HG02973 (cell line): Measurements from ENCODE around the gene GALNS.
"Not testable (repeated sequence)": the region's sequence is repeated elsewhere in the genome, so short reads cannot be mapped to it uniquely, and the experiment has no call there.

Source experiments
- ATAC-seq: cut with Tn5 transposase; IDR thresholded peaks from one replicate; pipeline ENCODE4 v1.9.1; 2021; ENCODE audit warnings: moderate library complexity; ENCODE audit not compliant: unreplicated experiment

Gene GALNS

DNA sequence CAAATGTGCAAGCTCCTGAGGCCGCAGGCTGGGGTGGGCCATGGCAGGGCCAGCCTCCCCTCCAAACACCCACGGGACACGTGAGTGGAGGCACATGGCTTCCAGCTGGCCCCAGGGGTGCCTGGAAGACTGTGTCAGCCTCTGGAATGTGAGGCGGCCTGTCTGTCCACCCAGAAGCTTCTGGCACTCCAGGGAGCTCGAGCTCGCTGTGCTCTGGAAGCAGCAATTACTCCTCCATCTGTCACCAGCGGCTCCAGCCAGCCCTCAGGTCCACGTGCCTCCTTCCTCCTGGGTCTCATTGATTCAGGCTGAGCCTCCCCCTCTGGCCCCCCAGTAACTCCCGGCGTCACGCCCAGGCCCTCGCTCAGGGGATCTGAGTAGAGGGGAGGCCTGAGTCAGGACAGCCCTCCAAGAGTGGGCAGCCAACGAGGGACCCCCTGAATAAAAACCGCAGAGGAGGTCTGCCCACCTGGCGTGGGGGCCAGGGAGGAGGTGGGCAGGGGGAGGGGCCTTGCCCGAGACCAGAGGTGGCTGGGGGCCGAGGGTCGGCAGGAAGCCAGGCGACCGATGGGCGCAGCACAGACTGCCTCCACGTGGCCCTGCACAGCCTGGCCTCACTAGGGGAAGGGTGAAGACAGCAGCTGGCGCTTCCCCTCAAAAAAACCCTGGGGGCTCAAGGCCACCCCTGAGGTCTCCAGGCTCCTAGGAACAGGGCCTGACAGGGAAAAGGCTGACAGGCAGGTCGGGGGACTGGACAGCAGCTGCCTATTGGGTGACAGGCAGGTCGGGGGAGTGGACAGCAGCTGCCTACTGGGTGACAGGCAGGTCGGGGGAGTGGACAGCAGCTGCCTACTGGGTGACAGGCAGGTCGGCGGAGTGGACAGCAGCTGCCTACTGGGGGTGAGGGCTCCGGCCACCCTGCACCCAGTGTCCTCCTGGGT is 83.6 kb downstream of the GALNS start:
- ATAC-seq: no peak

DNA sequence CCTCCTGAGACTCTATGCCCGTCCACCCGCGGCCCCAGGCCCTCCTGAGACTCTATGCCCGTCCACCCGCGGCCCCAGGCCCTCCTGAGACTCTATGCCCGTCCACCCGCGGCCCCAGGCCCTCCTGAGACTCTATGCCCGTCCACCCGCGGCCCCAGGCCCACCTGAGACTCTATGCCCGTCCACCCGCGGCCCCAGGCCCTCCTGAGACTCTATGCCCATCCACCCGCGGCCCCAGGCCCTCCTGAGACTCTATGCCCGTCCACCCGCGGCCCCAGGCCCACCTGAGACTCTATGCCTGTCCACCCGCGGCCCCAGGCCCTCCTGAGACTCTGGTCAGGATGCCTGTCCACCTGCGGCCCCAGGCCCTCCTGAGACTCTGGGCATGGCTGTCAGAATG is 85.0 kb downstream of the GALNS start:
- ATAC-seq: not testable (repeated sequence)

DNA sequence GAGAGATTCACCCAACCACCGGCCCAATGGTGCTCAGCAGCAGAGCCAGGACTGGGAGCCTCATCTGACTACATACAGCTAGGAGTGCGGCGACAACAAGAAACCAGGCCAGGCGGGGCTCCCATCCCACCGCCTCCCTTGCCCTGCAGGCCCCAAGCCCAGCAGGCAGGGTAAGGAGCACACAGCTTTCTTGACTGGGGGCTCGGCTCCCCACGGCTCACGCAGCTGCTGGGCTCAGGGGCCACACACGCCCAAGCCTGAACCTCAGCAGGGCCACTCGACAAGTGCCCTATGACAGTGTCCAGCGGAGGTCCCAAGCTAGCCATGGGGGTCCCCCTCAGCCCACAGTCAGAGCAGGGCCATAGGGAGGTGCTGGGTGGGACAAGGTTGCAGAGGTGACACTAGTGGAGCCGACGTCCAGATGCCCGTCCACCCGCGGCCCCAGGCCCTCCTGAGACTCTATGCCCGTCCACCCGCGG is 85.4 kb downstream of the GALNS start:
- no peak for ATAC-seq

DNA sequence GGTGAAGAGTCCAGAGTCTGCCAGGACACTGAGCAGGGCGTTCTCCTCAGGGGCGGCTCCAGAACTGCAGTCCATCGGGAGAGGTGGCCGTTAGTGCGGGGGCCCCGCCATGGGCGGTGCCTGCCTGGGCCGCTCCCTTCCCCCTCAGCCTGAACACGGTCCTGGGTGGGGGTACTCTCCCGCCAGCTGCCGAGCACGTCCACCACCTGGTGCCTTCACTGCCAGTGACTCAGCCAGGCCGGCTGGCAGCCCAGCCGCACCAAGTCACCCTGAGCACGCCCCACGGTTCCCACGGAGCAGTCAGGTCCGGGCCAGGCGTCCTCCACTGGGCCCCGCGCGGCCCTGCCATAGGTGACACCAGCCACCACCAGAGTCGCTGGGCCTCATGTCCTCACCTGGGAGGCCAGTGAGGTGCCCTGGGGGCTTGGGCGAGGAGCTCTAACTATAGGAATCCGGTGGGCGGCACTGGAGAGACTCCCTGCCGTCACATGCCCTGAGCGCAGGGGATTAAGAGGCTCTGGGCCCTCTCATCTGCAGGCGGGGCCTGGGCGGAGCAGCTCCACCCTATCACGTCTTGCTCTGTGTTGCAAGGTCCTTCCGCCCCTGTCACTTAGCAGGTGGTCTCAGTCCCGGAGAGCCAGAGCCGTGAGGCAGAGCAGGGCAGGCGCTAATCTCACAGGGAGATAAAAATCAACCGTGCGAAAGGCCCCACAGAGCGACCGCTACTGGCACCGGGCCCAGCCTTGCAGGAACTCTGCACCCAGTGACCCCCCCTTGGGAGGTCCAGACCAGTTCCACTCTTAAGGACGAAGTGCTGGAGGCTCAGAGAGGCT is 86.1 kb downstream of the GALNS start:
- no peak for ATAC-seq

DNA sequence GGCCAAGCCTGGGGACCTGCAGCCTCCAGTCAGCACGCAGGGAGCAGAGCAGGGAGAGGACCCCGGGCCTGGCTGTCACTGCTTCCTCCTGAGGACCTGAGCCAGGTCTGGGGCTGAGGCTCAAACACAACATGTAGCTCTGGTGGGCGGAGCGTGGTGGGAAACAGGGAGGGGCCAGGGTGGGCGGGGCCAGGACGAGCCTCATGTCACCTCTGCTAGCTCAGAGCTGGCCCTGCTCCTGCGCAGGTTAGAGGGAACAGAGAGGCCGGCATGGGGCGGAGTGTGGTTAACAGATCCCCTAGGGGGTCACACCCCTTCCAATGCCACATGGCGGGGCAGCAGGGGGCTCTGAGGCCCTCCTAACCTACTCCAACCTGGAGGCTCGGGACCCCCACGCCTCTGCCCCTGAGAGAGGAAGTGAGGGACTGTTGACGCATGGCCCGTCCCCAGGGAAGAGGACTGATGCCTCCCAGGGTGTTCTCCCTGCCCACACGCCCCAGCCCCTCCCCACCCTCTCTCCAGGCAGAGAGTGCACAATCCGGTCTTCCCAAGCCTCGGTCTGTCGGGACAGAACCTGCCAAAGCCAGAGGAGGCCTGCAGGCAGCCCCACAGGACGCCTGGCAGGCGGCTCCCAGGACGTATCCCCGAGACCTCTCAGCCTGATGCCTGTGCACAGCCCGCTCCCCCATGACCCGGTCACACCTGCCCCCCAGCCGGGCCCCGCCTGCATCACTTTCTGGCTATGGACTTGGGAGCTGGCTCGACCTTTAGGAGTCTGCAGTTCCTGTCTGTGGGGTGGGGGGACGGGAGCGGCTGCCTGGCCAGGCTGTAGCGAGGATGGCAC is 86.9 kb downstream of the GALNS start:
- no peak for ATAC-seq

DNA sequence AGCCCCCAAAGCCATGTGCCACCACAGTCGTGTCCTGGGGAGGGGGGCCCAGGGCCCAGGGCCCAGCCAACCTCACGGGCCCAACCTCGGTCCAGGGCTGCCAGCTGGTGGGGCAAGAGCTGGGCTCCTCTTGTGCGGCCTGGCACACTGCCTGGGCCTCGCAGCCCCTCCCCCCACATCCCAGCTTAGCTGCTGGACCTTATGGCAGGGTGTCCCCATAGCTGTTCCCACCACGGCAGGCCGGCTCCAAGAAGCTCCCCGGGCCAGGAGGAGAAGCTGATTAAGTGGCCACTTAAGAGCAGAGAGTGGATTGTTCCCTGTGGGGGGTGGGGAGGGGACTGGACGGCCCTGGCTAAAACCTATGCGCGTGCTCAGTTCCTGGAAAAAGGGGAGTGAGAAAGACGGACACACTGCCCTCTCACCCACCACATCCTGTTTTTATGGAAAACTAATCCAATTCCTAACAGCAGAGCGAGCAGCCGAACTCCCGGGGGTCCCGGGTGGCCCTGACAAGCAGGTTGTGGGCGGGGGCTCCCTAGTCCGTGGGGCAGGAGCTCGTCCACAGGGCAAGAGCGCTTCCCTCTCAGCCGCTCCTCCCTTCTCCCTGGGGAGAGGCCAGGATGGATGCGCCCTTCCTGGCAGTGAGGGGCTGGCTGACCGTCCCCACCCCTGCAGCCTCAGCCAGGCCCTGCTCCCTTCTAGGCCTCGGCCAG is 88.5 kb downstream of the GALNS start:
- ATAC-seq: no peak

DNA sequence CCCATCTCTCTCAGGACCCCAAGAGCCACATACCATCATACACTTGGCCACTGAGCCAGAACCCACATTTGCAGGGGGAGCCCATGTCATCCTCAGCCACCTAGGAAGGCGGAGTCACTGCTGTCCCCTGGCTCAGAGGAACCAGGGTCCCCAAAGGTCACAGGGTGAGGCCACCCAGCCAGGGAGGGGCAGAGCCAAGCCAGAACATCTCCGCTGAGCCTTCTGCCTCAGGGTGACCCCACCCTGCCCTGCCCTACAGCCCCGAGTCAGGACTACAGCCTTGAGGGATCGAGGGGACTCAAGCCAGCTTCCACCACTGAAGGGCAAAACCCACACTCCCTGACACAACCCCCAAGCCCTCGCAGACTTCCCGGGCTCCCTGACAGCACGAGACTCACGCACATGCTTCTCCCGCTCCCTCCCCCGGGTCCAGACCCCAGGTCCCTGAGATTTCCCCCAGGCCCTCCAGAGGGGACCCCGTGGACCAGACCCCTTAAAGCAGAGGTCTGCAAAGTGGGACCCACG is 89.1 kb downstream of the GALNS start:
- no peak for ATAC-seq

DNA sequence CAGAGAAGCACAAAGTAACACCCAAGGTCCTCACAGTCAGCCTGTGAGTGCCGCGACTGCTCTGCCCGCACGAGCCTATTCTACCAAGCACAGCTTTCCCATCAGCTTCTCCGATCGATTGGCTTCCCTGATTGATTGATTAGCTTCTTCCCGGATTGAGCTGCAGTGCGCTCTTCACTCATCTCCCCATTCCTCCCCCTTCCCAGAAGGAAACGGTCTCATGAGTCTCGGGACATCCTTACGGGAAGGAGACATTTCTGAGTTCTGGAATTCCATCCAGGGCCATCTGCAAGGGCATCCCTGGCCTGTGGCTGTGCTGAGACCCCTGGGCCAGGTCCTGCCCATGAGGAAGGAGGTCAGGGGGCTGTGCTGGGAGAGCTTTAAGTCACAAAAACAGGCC is 89.8 kb downstream of the GALNS start:
- ATAC-seq: no peak

DNA sequence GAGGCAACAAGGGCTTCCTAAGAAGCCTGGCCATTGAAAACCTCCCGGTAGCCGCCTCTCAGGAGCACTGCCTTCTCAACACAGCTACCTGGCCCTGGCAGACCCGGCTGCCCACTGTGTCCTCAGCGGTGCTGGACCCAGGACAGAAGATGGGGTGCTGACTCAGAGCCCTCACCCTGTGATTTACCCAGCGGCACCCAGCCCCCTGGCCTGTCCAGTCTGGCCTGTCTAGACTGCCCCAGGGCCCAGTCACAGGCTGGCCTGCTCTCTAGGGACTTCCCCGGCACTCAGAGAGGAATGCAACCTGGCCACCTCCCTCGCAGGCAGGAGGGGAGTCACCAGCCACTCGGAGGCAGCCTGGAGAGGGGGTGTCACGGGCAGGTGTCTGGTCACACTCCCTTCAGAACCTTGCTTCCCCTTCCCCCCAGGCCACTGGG is 91.8 kb downstream of the GALNS start:
- ATAC-seq: no peak

DNA sequence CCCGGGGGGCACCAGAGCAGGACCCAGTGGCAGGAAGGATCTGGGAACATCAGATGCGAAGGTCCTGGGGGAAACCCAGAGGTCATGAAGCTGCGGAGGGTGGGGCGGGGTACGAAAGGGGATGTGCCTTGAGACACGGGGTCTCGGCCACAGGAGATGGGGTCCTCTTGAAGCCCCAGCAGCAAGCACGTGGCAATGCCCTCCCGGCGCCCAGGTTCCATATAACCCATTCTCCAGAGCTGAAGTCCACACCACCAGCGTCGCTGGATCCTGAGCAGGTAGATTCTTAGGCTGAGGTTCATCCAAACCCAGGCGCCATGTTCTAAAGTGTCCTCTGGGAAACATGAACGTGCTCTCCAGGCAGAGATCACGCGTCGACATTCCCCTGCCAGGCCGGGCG is 92.7 kb downstream of the GALNS start:
- ATAC-seq: no peak
